GM20000 (cell line): ENCODE data around the gene RPS6KA5.

ENCODE experiments used
- DNase-seq: peaks from one replicate; pipeline ENCODE4 v3.0.0; 2012; ENCODE audit warnings: low spot score
- TF ChIP-seq, protein P1 (sequence below): IDR thresholded peaks from 2 replicates; pipeline ENCODE4 v1.5.1; 2012; ENCODE audit warnings: mild to moderate bottlenecking, control low read depth; ENCODE audit errors: extremely low read depth, missing control alignments

RPS6KA5 gene

DNA sequence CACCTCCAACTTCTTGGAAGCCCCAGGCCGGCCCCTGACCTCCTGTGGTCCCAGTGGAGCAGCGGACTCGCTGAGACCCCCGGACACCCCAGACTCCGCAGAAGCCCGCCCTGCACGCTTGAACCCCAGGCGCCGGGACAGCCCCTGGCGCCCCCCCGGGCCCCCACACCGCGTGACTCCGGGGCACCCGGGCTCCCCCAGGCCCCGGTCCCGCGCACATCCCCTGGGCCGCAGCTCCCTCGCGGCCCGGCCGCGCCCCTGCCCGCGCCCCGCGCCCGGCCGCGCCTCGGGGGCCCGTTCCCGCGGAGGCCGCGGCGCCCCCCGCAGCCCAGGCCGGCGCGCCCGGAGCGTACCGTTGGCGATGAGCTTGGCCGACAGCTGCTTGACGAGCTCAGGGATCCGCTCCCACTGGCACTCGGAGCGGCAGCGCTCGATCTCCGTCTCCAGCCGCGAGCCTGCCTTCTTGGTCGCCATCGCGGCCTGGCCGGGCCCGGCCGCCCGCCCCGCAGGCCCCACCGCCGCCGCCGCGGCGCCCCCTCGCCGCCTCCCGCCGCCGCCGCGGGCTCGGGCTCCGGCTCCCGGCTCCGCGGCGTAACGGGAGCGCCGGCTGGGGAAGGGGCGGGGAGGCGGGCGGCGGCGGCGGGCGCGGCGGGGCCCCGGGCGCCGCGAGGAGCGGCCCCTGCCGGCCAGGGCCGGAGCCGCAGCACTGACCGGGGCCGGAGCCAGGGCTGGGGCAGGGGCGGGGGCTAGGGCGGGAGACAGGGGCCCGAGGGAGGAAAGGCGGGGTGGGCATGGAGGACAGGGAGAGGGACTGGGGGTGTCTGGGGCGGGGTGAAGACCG lies 244.4 kb downstream of the RPS6KA5 start, which contains the start of gene TTC7B:
TTC7B (minus strand) TSS at position 609 of the 841 bp plus-strand sequence; CDS start at position 474, 135 bp downstream.
- peak; percentile 92 for DNase-seq
- TF ChIP-seq, protein P1, sequence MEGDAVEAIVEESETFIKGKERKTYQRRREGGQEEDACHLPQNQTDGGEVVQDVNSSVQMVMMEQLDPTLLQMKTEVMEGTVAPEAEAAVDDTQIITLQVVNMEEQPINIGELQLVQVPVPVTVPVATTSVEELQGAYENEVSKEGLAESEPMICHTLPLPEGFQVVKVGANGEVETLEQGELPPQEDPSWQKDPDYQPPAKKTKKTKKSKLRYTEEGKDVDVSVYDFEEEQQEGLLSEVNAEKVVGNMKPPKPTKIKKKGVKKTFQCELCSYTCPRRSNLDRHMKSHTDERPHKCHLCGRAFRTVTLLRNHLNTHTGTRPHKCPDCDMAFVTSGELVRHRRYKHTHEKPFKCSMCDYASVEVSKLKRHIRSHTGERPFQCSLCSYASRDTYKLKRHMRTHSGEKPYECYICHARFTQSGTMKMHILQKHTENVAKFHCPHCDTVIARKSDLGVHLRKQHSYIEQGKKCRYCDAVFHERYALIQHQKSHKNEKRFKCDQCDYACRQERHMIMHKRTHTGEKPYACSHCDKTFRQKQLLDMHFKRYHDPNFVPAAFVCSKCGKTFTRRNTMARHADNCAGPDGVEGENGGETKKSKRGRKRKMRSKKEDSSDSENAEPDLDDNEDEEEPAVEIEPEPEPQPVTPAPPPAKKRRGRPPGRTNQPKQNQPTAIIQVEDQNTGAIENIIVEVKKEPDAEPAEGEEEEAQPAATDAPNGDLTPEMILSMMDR, result peak; percentile 53

GRCh38 chr14:90815572-90815821 lies 244.9 kb downstream of the RPS6KA5 start:
- DNase-seq, result no peak
- TF ChIP-seq, protein P1, result no peak

DNA sequence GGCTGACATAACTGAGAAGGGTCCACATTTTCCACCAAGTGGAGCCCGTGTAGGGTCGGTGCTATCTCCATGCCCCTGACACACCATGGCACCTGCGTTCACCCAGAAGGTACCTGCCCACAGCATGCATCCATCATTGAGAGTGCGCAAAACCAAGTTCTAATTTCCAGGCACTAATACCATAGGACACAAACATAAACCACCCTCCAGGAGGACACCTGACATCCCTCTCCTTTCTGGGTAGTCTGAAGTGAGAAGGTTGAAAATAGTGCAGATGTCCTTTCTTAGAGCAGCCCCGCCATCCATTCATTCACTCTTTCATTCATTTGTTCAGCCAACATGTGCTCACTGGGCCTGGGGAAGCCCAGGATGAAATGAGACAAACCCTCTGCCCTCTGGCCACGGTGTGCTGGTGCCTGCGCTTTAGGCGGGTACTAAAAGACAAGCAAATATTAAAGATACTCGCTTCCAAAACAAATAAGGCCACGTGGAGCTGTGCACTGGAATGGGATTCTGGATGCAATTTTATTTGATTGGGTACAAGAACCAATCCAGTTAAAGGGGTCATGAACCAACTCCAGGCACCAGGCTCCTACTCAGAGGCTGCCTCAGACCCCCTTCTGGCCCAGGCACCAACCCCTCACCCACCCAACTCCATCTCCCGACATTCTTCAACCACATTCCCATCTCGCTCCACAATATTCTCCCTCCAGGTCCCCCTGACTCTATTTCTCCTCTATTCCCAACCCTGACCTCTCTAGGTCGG lies 245.5 kb downstream of the RPS6KA5 start:
- TF ChIP-seq, protein P1, result no peak
- DNase-seq, result no peak

- no peak for DNase-seq
- TF ChIP-seq, protein P1, result no peak
These were observed 247.0 kb downstream of the RPS6KA5 start for GRCh38 chr14:90813442-90813841.

DNA sequence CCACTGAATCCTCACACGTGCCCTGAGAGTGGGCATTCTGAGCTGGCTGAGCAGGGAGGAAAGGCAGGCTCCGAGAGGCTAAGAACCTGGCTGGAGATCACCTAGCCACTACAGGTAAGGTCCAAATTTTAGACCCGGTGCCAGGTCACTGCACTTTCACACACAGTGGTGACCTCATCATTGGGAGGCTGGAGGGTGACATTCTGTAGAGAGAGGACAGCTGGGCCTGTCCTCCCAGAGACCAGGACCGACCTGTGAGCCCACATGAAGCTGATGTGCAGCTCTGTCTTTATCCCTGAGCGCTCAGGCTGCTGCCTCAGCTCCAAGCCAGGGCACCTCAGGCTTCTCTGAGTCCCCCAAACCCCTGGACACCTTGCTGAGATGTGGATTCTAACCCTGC lies 248.3 kb downstream of the RPS6KA5 start:
- TF ChIP-seq, protein P1, result no peak
- no peak for DNase-seq

GRCh38 chr14:90811641-90812040 lies 248.8 kb downstream of the RPS6KA5 start:
- DNase-seq, result no peak
- TF ChIP-seq, protein P1, result no peak

DNA sequence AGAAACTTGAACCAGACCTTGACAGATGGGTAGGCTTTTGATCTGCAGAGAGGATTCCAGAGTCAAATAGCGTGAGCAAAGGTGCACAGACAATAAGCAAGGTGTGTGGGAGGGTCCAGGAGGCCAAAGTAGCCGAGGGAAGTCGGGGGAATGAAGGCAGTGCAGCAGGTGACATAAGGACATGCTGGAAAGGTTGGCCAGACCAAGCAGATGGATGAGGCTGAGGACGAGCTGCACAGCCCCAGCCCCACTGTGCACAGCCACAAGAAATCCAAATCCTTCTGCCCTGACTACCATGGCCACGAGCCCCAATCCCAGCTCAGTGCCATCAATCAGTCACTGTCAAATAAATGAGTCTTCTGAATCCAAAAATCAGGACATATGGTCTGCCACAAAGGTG lies 249.6 kb downstream of the RPS6KA5 start:
- no peak for DNase-seq
- TF ChIP-seq, protein P1, result no peak
